GM23338 (cell line): ENCODE measurements around the gene ETV4. TPM values are rescaled to one million over a fixed set of nuclear protein-coding genes. Genes with fewer than 3 reads are reported as not detected.

Experiments
- ATAC-seq: fragments of 200-7000 bp; cut with Tn5 transposase; 3 replicates; pipeline ENCODE4 v1.9.1; 2020
- DNase-seq: peaks from one replicate; pipeline ENCODE4 v3.0.0-alpha.2; 2015; ENCODE audit warnings: low spot score
- H2AFZ ChIP-seq: fragments of 200-600 bp; sonication (generic); 2 replicates; pipeline ENCODE4 v1.8.0; 2016; ENCODE audit warnings: antibody characterized with exemption, mild to moderate bottlenecking, moderate library complexity
- H3F3A ChIP-seq: fragments of 200-600 bp; sonication (generic); replicated peaks from 2 replicates; pipeline ENCODE4 v1.8.0; 2017; ENCODE audit warnings: antibody characterized with exemption, mixed run types, low read depth
- H3K27ac ChIP-seq: fragments of 200-600 bp; sonication (generic); 2 replicates; pipeline ENCODE4 v1.6.1; 2016; ENCODE audit warnings: low read depth
- H3K27me3 ChIP-seq: fragments of 200-600 bp; sonication (generic); 2 replicates; pipeline ENCODE4 v1.8.0; 2016; ENCODE audit warnings: mild to moderate bottlenecking, mixed run types, moderate library complexity; ENCODE audit not compliant: insufficient read depth
- H3K36me3 ChIP-seq: fragments of 200-600 bp; sonication (generic); 2 replicates; pipeline ENCODE4 v1.8.0; 2016; ENCODE audit warnings: mild to moderate bottlenecking; ENCODE audit not compliant: insufficient read depth
- H3K4me1 ChIP-seq: fragments of 200-600 bp; sonication (generic); 2 replicates; pipeline ENCODE4 v1.8.0; 2016; ENCODE audit warnings: mild to moderate bottlenecking, moderate library complexity; ENCODE audit not compliant: insufficient read depth
- H3K4me2 ChIP-seq: fragments of 200-600 bp; sonication (generic); 2 replicates; pipeline ENCODE4 v1.7.1; 2017; ENCODE audit warnings: mixed run types
- H3K4me3 ChIP-seq: fragments of 200-600 bp; sonication (generic); 2 replicates; pipeline ENCODE4 v1.6.1; 2016; ENCODE audit warnings: mixed run types
- H3K79me2 ChIP-seq: fragments of 200-600 bp; sonication (generic); replicated peaks from 2 replicates; pipeline ENCODE4 v1.8.0; 2017; ENCODE audit warnings: mild to moderate bottlenecking; ENCODE audit not compliant: insufficient read depth
- H3K9me2 ChIP-seq: fragments of 200-600 bp; sonication (generic); 2 replicates; pipeline ENCODE4 v1.8.0; 2017; ENCODE audit not compliant: insufficient read depth
- H4K20me1 ChIP-seq: fragments of 200-600 bp; sonication (generic); replicated peaks from 2 replicates; pipeline ENCODE4 v1.8.0; 2017; ENCODE audit warnings: mild to moderate bottlenecking; ENCODE audit not compliant: insufficient read depth
- H3K27ac Mint-ChIP-seq: 2 replicates; pipeline ENCODE4 v1.8.0; 2020; ENCODE audit warnings: inconsistent platforms, mild to moderate bottlenecking, moderate library complexity, mixed read lengths
- H3K27me3 Mint-ChIP-seq: 3 replicates; pipeline ENCODE4 v1.8.0; 2022; ENCODE audit warnings: low read depth, mild to moderate bottlenecking, moderate library complexity, mixed read lengths, inconsistent platforms; ENCODE audit not compliant: insufficient read depth, poor library complexity
- H3K36me3 Mint-ChIP-seq: 3 replicates; pipeline ENCODE4 v1.8.0; 2021; ENCODE audit warnings: low read depth, mild to moderate bottlenecking, inconsistent platforms, moderate library complexity, mixed read lengths
- H3K4me1 Mint-ChIP-seq: 3 replicates; pipeline ENCODE4 v1.8.0; 2020; ENCODE audit warnings: mild to moderate bottlenecking, inconsistent platforms, mixed read lengths
- H3K4me3 Mint-ChIP-seq: 3 replicates; pipeline ENCODE4 v1.8.0; 2021; ENCODE audit warnings: moderate library complexity, mild to moderate bottlenecking, inconsistent platforms, mixed read lengths
- H3K9me3 Mint-ChIP-seq: 3 replicates; pipeline ENCODE4 v1.8.0; 2020; ENCODE audit warnings: moderate library complexity, mild to moderate bottlenecking, inconsistent platforms, mixed read lengths
- CREB1 ChIP-seq: fragments of 250-450 bp; sonication (Bioruptor Pico); IDR thresholded peaks from 2 replicates; pipeline ENCODE4 v1.5.0; 2020; ENCODE audit warnings: low read depth, mild to moderate bottlenecking, moderate library complexity
- EZH2 ChIP-seq: fragments of 200-600 bp; sonication (generic); IDR thresholded peaks from one replicate; pipeline ENCODE4 v1.8.0; 2017; ENCODE audit warnings: antibody characterized with exemption, mild to moderate bottlenecking, low read depth; ENCODE audit not compliant: unreplicated experiment
- EZH2phosphoT487 ChIP-seq: fragments of 200-600 bp; sonication (generic); IDR thresholded peaks from one replicate; pipeline ENCODE4 v1.8.1; 2018; ENCODE audit warnings: antibody characterized with exemption; ENCODE audit not compliant: unreplicated experiment
- JUNB ChIP-seq: IDR thresholded peaks from one replicate; pipeline ENCODE4 v1.6.1; 2016; ENCODE audit warnings: antibody characterized with exemption; ENCODE audit not compliant: unreplicated experiment
- NANOG ChIP-seq: IDR thresholded peaks from 2 replicates; pipeline ENCODE4 v1.6.1; 2016; ENCODE audit warnings: antibody characterized with exemption, borderline replicate concordance
- POLR2AphosphoS5 ChIP-seq: IDR thresholded peaks from 2 replicates; pipeline ENCODE4 v1.6.1; 2016; ENCODE audit warnings: antibody characterized with exemption, low read depth
- STAT1 ChIP-seq: IDR thresholded peaks from one replicate; pipeline ENCODE4 v1.6.1; 2016; ENCODE audit warnings: antibody characterized with exemption; ENCODE audit not compliant: unreplicated experiment
- ZNF114 ChIP-seq: fragments of 250-450 bp; sonication (Bioruptor Pico); IDR thresholded peaks from 2 replicates; pipeline ENCODE4 v1.5.0; 2020; ENCODE audit warnings: mild to moderate bottlenecking, moderate library complexity
- ZNF331 ChIP-seq: fragments of 250-450 bp; sonication (Bioruptor Pico); IDR thresholded peaks from 2 replicates; pipeline ENCODE4 v1.5.0; 2020; ENCODE audit warnings: low read depth, mild to moderate bottlenecking, moderate library complexity
- polyA plus RNA-seq: library from polyadenylated mRNA; unstranded; fragments of >200 nt; fragmentation: Nextera tagmentation; extraction: Ambion mirVana; gene quantifications from 2 replicates; pipeline ENCODE4 v1.2.1, GENCODE V29; 2016
- total RNA-seq: library from RNA; depleted of rRNA; stranded (reverse); fragments of >200 nt; shearing (Covaris generic); gene quantifications from 2 replicates; pipeline ENCODE4 v1.2.3, GENCODE V29; 2014
- TF ChIP-seq, protein P1 (sequence below): fragments of 250-450 bp; sonication (Bioruptor Pico); IDR thresholded peaks from 2 replicates; pipeline ENCODE4 v1.5.0; 2020; ENCODE audit warnings: mild to moderate bottlenecking, moderate library complexity
- TF ChIP-seq, protein P2 (sequence below): IDR thresholded peaks from one replicate; pipeline ENCODE4 v1.6.1; 2018; ENCODE audit warnings: antibody characterized with exemption; ENCODE audit not compliant: unreplicated experiment
- TF ChIP-seq, protein P3 (sequence below), 2 experiments: fragments of 200-600 bp in 1 of 2; sonication (generic) in 1 of 2; conservative IDR thresholded peaks; 2 replicates each; pipeline versions ENCODE4 v1.5.1 to v1.6.1; 2016 to 2017; ENCODE audit warnings: antibody characterized with exemption in 2 of 2, low read depth in 2 of 2, mild to moderate bottlenecking in 2 of 2, moderate library complexity in 1 of 2

Gene ETV4
- total and polyA plus RNA-seq, 2 experiments from 2014 or later, result 97.2 to 149 TPM

DNA sequence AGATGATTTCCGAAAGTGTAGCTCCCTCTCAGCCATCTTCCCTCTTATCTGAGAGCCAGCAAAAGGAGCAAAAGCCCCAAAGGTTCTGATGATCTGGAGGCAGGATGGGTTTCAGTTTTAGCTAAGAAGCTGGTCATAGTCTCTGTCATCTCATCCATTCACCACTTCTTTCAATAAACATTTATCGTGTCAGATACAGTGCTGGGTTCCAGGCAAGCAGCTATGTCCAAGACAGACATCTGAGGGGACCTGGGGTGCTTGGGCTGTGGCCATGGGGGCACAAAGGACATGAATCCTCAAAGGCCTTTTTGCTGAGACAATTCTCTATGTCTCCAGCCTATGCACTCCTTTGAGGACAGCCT is 1.0 kb upstream of the ETV4 start (continued):
- TF ChIP-seq, protein P1, sequence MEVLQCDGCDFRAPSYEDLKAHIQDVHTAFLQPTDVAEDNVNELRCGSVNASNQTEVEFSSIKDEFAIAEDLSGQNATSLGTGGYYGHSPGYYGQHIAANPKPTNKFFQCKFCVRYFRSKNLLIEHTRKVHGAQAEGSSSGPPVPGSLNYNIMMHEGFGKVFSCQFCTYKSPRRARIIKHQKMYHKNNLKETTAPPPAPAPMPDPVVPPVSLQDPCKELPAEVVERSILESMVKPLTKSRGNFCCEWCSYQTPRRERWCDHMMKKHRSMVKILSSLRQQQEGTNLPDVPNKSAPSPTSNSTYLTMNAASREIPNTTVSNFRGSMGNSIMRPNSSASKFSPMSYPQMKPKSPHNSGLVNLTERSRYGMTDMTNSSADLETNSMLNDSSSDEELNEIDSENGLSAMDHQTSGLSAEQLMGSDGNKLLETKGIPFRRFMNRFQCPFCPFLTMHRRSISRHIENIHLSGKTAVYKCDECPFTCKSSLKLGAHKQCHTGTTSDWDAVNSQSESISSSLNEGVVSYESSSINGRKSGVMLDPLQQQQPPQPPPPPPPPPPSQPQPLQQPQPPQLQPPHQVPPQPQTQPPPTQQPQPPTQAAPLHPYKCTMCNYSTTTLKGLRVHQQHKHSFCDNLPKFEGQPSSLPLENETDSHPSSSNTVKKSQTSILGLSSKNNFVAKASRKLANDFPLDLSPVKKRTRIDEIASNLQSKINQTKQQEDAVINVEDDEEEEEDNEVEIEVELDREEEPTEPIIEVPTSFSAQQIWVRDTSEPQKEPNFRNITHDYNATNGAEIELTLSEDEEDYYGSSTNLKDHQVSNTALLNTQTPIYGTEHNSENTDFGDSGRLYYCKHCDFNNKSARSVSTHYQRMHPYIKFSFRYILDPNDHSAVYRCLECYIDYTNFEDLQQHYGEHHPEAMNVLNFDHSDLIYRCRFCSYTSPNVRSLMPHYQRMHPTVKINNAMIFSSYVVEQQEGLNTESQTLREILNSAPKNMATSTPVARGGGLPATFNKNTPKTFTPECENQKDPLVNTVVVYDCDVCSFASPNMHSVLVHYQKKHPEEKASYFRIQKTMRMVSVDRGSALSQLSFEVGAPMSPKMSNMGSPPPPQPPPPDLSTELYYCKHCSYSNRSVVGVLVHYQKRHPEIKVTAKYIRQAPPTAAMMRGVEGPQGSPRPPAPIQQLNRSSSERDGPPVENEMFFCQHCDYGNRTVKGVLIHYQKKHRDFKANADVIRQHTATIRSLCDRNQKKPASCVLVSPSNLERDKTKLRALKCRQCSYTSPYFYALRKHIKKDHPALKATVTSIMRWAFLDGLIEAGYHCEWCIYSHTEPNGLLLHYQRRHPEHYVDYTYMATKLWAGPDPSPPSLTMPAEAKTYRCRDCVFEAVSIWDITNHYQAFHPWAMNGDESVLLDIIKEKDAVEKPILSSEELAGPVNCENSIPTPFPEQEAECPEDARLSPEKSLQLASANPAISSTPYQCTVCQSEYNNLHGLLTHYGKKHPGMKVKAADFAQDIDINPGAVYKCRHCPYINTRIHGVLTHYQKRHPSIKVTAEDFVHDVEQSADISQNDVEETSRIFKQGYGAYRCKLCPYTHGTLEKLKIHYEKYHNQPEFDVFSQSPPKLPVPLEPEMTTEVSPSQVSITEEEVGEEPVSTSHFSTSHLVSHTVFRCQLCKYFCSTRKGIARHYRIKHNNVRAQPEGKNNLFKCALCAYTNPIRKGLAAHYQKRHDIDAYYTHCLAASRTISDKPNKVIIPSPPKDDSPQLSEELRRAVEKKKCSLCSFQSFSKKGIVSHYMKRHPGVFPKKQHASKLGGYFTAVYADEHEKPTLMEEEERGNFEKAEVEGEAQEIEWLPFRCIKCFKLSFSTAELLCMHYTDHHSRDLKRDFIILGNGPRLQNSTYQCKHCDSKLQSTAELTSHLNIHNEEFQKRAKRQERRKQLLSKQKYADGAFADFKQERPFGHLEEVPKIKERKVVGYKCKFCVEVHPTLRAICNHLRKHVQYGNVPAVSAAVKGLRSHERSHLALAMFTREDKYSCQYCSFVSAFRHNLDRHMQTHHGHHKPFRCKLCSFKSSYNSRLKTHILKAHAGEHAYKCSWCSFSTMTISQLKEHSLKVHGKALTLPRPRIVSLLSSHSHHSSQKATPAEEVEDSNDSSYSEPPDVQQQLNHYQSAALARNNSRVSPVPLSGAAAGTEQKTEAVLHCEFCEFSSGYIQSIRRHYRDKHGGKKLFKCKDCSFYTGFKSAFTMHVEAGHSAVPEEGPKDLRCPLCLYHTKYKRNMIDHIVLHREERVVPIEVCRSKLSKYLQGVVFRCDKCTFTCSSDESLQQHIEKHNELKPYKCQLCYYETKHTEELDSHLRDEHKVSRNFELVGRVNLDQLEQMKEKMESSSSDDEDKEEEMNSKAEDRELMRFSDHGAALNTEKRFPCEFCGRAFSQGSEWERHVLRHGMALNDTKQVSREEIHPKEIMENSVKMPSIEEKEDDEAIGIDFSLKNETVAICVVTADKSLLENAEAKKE, result no peak

DNA sequence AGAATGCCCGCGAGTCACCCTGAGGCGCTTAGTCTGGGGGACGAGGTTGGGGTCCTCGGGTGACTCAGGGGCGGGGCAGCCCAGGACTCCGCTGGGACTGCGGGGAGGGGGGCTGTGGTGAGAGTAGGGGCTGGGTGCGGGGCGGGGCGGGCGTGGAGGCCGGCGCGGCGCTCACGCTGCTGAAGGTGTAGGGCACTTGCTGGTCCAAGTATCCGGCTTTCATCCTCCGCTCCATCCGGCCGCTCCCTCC is 832 bp downstream of the ETV4 start:
- Histone ChIP-seq H2AFZ (no peak overlapping the region), H3K27me3 (0 out of 2 replicates have a peak, but pooled peaks cover 13% of the 10 kb centered on the region), H3K27ac (peak overlapping the region; percentile 95), H3F3A (peaks cover 10% of the 10 kb centered on the region; the same call in 1 of the 2 replicates), H3K4me3 (peak overlapping the region; percentile 74), H3K4me2 (peak overlapping the region; percentile 90), H3K79me2 (peaks cover 46% of the 10 kb centered on the region), H3K36me3 (no peaks in the 10 kb centered on the region), H3K9me2 (no peaks in the 10 kb centered on the region), H3K4me1 (peaks cover 64% of the 10 kb centered on the region), H4K20me1 (peaks cover 13% of the 10 kb centered on the region)
- no peaks in the 10 kb centered on the region; the same call in 2 of the 3 replicates for H3K9me3 Mint-ChIP-seq
- peaks cover 68% of the 10 kb centered on the region for H3K4me1 Mint-ChIP-seq
- H3K36me3 Mint-ChIP-seq, result peaks cover 21% of the 10 kb centered on the region
- H3K27me3 Mint-ChIP-seq, result peaks cover 30% of the 10 kb centered on the region
- no peak for DNase-seq
- ATAC-seq, result no peak
- peak overlapping the region; percentile 95 for H3K27ac Mint-ChIP-seq
- H3K4me3 Mint-ChIP-seq, result peak overlapping the region; percentile 99
- no peak for TF ChIP-seq CREB1 (CRISPR knock-in tag)
- TF ChIP-seq JUNB, result no peak
- TF ChIP-seq, protein P2, sequence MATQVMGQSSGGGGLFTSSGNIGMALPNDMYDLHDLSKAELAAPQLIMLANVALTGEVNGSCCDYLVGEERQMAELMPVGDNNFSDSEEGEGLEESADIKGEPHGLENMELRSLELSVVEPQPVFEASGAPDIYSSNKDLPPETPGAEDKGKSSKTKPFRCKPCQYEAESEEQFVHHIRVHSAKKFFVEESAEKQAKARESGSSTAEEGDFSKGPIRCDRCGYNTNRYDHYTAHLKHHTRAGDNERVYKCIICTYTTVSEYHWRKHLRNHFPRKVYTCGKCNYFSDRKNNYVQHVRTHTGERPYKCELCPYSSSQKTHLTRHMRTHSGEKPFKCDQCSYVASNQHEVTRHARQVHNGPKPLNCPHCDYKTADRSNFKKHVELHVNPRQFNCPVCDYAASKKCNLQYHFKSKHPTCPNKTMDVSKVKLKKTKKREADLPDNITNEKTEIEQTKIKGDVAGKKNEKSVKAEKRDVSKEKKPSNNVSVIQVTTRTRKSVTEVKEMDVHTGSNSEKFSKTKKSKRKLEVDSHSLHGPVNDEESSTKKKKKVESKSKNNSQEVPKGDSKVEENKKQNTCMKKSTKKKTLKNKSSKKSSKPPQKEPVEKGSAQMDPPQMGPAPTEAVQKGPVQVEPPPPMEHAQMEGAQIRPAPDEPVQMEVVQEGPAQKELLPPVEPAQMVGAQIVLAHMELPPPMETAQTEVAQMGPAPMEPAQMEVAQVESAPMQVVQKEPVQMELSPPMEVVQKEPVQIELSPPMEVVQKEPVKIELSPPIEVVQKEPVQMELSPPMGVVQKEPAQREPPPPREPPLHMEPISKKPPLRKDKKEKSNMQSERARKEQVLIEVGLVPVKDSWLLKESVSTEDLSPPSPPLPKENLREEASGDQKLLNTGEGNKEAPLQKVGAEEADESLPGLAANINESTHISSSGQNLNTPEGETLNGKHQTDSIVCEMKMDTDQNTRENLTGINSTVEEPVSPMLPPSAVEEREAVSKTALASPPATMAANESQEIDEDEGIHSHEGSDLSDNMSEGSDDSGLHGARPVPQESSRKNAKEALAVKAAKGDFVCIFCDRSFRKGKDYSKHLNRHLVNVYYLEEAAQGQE, result no peak
- no peak; the same call in 1 of the 2 replicates for TF ChIP-seq POLR2AphosphoS5
- no peak for TF ChIP-seq EZH2phosphoT487
- TF ChIP-seq, protein P3, sequence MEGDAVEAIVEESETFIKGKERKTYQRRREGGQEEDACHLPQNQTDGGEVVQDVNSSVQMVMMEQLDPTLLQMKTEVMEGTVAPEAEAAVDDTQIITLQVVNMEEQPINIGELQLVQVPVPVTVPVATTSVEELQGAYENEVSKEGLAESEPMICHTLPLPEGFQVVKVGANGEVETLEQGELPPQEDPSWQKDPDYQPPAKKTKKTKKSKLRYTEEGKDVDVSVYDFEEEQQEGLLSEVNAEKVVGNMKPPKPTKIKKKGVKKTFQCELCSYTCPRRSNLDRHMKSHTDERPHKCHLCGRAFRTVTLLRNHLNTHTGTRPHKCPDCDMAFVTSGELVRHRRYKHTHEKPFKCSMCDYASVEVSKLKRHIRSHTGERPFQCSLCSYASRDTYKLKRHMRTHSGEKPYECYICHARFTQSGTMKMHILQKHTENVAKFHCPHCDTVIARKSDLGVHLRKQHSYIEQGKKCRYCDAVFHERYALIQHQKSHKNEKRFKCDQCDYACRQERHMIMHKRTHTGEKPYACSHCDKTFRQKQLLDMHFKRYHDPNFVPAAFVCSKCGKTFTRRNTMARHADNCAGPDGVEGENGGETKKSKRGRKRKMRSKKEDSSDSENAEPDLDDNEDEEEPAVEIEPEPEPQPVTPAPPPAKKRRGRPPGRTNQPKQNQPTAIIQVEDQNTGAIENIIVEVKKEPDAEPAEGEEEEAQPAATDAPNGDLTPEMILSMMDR (conservative IDR thresholded peaks at IDR 0.05; ENCODE audit: low read depth in 2 of 2), result no peak
- no peak for TF ChIP-seq ZNF114 (CRISPR knock-in tag)
- no peak for TF ChIP-seq STAT1
- TF ChIP-seq ZNF331 (CRISPR knock-in tag), result no peak
- no peak for TF ChIP-seq NANOG
- no peak for TF ChIP-seq EZH2
